Gastroesophageal sphincter (tissue), 4 donors: ENCODE results near the gene LRRFIP1. TPM values are rescaled to one million over a fixed set of nuclear protein-coding genes. Genes with fewer than 3 reads are reported as not detected.

Experiments used
- ATAC-seq: fragments of 150-250 bp; one replicate; pipeline ENCODE4 v1.9.1; 2016; ENCODE audit warnings: mild to moderate bottlenecking, moderate library complexity
- H3K27ac ChIP-seq, 4 donors: fragments of 200-600 bp; sonication (generic) in 3 of 4; 1 replicate in 3 of 4; 2 replicates in 1 of 4; pipeline ENCODE4 v1.5.1; 2016 to 2019
- H3K27me3 ChIP-seq: fragments of 200-600 bp; sonication (generic); one replicate; pipeline ENCODE4 v1.5.1; 2019
- H3K36me3 ChIP-seq, 2 donors: fragments of 200-600 bp; sonication (generic); one replicate each; pipeline ENCODE4 v1.5.1; 2019; ENCODE audit warnings: control low read depth in 1 of 2
- H3K4me1 ChIP-seq, 3 donors: fragments of 200-600 bp; sonication (generic); 1 replicate in 2 of 3; 2 replicates in 1 of 3; pipeline ENCODE4 v1.5.1; 2016 to 2019; ENCODE audit warnings: control low read depth in 2 of 3
- H3K4me3 ChIP-seq, 2 donors: fragments of 200-600 bp; sonication (generic); one replicate each; pipeline ENCODE4 v1.5.1; 2019; ENCODE audit warnings: mild to moderate bottlenecking in 1 of 2, moderate library complexity in 1 of 2
- H3K9me3 ChIP-seq, 3 donors: fragments of 200-600 bp; sonication (generic); one replicate each; pipeline ENCODE4 v1.5.1; 2017 to 2019; ENCODE audit warnings: control low read depth in 2 of 3
- EP300 ChIP-seq: sonication (generic); formaldehyde crosslinking; IDR thresholded peaks from one replicate; pipeline ENCODE4 v1.6.1; 2017; ENCODE audit warnings: antibody characterized with exemption, mild to moderate bottlenecking
- POLR2A ChIP-seq, 2 donors: fragments of 450-650 bp; IDR thresholded peaks; one replicate each; pipeline ENCODE4 v1.6.1; 2017; ENCODE audit warnings: antibody characterized with exemption in 2 of 2, mild to moderate bottlenecking in 2 of 2, moderate library complexity in 1 of 2
- POLR2AphosphoS5 ChIP-seq: sonication (generic); formaldehyde crosslinking; IDR thresholded peaks from one replicate; pipeline ENCODE4 v1.6.1; 2017; ENCODE audit warnings: antibody characterized with exemption
- WGBS, 2 donors: methylation state at CpG; one replicate each; pipeline ENCODE4 v1.1.5; 2018; ENCODE audit warnings: low coverage in 1 of 2; 5-methylcytosine and 5-hydroxymethylcytosine counted together
- total RNA-seq, 4 donors: library from RNA; depleted of rRNA; stranded (reverse); fragments of >200 nt; gene quantifications; one replicate each; pipeline ENCODE4 v1.1.0, GENCODE V29; 2016
- TF ChIP-seq, protein P1 (sequence below), 4 experiments: fragments of 200-600 bp in 2 of 4; fragments of 450-650 bp in 2 of 4; sonication (generic) in 1 of 4; IDR thresholded peaks; one replicate each; pipeline ENCODE4 v1.5.1; 2017 to 2019; ENCODE audit warnings: antibody characterized with exemption in 4 of 4, mild to moderate bottlenecking in 2 of 4, moderate library complexity in 2 of 4

LRRFIP1 gene
- total RNA-seq, 4 donors from 2014 or later: 164 to 225 (median 179) TPM

DNA sequence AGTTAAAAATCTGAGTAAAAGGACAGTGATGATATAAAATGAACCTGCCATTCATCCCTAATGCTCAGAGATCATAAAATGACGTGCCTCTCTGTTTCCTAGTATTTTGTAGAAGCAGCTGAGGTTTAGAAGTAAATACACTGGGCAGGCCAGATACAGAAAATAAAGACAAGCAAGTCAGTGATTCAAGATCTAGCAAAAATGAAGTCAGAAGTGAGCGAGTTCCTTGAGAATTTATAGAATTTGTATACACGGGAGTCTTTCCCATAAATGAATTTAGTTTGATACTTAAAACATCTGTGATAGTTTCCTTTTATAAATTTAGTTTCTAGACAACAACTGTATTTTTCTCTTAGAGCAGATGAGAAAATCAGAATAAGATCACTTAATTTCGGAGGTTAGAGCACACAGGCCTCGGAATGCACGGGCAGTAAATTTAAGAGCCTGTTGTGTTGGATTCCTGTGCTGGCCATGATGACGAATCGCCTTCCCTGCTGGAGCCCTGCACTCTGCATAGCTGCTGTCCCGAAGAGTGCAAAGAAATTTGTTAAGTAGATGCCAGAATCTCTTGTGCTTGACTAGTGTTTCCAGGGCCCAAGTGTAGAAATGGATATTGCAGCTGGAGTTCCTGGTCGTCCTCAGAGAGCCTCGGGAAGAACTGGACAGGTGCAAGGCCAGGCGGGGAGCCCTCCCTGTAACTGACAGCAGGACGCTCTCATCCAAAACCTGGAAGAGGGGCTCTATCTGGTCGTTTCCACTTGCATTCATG, 87.5 kb downstream of the LRRFIP1 start:
- TF ChIP-seq POLR2A (IDR thresholded peaks at IDR 0.05) (no peak), POLR2AphosphoS5 (peak; percentile 70), EP300 (no peak)
- TF ChIP-seq, protein P1, sequence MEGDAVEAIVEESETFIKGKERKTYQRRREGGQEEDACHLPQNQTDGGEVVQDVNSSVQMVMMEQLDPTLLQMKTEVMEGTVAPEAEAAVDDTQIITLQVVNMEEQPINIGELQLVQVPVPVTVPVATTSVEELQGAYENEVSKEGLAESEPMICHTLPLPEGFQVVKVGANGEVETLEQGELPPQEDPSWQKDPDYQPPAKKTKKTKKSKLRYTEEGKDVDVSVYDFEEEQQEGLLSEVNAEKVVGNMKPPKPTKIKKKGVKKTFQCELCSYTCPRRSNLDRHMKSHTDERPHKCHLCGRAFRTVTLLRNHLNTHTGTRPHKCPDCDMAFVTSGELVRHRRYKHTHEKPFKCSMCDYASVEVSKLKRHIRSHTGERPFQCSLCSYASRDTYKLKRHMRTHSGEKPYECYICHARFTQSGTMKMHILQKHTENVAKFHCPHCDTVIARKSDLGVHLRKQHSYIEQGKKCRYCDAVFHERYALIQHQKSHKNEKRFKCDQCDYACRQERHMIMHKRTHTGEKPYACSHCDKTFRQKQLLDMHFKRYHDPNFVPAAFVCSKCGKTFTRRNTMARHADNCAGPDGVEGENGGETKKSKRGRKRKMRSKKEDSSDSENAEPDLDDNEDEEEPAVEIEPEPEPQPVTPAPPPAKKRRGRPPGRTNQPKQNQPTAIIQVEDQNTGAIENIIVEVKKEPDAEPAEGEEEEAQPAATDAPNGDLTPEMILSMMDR (IDR thresholded peaks at IDR 0.05): no peak
- ATAC-seq: peak; percentile 88
- peak overlapping the region; percentile 73 to 87 (median 83) for H3K27ac ChIP-seq
- H3K27me3 ChIP-seq: no peaks in the 10 kb centered on the region
- no peaks in the 10 kb centered on the region for H3K9me3 ChIP-seq
- peaks cover 11 to 83% (median 16%) of the 10 kb centered on the region in 3 donors for H3K4me1 ChIP-seq
- H3K4me3 ChIP-seq: peak overlapping the region in 1 of 2 donors; percentile 27
- 24 to 42% methylated on average over 8 to 13 of the region's 14 CpGs for WGBS, 2 donors
- peaks cover 0 to 26% of the 10 kb centered on the region in 2 donors for H3K36me3 ChIP-seq

DNA sequence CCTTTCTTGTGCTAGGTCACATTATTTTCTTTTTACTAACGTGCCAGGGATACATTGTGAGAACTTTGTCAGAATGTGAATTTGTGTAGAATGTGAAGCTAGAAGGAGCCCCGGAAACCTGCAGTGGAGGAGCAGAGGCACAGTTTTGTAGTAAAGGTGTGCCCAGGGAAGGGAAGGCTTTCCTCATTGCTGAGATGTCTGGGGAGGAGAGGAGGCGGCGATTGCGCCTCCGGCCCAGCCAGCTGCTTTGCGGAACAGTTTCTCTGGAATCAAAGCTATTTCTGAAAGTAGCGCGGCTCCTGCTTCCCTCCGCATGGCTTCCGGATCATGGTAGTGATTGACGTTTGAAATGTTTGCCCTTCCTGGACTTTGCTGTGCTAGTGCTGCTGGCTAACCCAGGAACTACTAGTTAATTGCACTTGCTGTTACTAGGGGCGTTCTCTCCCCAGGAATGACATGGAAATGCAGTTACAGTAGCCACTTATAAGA, 88.1 kb downstream of the LRRFIP1 start:
- TF ChIP-seq POLR2A (IDR thresholded peaks at IDR 0.05): no peak
- TF ChIP-seq EP300: no peak
- no peak for TF ChIP-seq POLR2AphosphoS5
- TF ChIP-seq, protein P1 (IDR thresholded peaks at IDR 0.05): no peak
- peaks cover 11 to 83% (median 16%) of the 10 kb centered on the region in 3 donors for H3K4me1 ChIP-seq
- peaks cover 0 to 22% of the 10 kb centered on the region in 2 donors for H3K36me3 ChIP-seq
- no peaks in the 10 kb centered on the region for H3K27me3 ChIP-seq
- peak overlapping the region in 1 of 2 donors; percentile 27 for H3K4me3 ChIP-seq
- peak overlapping the region; percentile 70 to 87 (median 83) for H3K27ac ChIP-seq
- no peak for ATAC-seq
- 45 to 50% methylated on average over 1 to 6 of the region's 13 CpGs for WGBS, 2 donors
- no peaks in the 10 kb centered on the region for H3K9me3 ChIP-seq

DNA sequence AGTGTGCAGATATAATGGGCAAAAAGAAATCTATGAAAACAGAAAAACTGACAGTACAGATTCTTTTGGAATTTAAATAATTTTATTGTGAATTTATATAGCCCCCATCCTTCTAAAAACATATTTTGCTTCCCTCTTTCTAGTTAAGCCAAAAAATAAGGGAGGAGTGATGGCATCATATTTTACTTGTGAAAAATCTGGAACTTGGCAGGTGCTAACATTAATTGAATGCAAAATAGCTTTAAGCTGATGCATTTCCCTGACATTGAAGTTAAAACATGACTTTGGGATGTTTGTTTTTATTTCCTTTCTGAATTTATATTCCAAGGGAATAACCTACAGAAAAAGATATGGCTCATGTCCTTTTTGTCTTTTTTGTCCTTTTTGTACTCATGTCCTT, 88.6 kb downstream of the LRRFIP1 start:
- H3K9me3 ChIP-seq: no peaks in the 10 kb centered on the region
- ATAC-seq: no peak
- peaks cover 11 to 86% (median 16%) of the 10 kb centered on the region in 3 donors for H3K4me1 ChIP-seq
- H3K36me3 ChIP-seq: peaks cover 0 to 18% of the 10 kb centered on the region in 2 donors
- no peak for TF ChIP-seq EP300
- no peak for TF ChIP-seq POLR2A (IDR thresholded peaks at IDR 0.05)
- no peak for TF ChIP-seq POLR2AphosphoS5
- TF ChIP-seq, protein P1 (IDR thresholded peaks at IDR 0.05): no peak
- no peaks in the 10 kb centered on the region for H3K27me3 ChIP-seq
- no peak overlapping the region for H3K4me3 ChIP-seq
- H3K27ac ChIP-seq: peak overlapping the region; percentile 70 to 87 (median 83)

DNA sequence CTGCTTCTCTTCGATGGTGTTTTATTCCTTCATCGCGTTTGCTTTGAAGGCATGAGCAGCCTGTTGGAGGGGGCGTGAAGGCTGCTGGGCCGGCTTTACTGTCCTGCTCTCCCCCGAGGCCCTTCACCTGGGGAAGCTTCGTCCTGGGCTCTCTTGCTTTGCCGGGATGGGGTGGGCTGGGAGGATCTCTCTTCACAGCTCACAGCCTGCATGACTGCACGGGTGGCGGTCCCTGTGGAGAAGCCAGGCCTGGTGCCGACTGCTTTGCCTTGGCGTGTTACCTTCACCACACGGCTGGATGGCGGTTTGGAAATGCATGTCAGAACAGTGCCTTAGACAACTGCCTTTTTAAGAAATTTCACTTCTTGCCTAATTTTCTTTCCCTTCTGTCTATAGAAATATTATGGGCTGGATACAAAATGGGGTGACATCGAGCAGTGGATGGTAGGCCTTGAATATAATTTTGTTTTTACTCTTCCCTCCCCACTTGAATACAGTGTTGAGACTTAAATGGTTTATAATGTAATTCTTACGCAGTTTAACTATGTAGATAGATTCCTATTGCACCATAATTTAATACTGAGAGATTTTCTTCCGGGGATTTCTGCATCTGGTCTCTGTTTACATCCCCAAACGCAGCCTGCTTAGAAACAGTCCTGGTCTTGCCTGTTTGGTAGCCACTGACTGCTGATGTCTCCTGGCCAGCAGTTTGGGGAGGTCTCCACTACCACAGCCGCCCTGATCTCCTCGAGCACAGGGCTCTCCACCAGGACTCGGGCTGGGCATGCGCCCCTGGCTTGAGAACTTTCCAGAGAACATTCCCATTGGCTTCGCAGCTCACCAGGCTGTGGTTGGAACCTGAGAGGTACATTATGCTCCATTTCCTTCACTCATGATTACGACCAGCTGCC, 90.2 kb downstream of the LRRFIP1 start:
- Histone ChIP-seq H3K27ac (peak overlapping the region in 3 of 4 donors; percentile 59 to 85 (median 81)), H3K4me3 (no peak overlapping the region), H3K4me1 (peaks cover 11 to 88% (median 16%) of the 10 kb centered on the region in 3 donors), H3K27me3 (no peaks in the 10 kb centered on the region), H3K36me3 (peaks cover 0 to 11% of the 10 kb centered on the region in 2 donors), H3K9me3 (no peaks in the 10 kb centered on the region)
- TF ChIP-seq POLR2A (IDR thresholded peaks at IDR 0.05) (no peak), EP300 (no peak)
- WGBS, 2 donors: 91 to 93% methylated on average over 12 to 16 of the region's 24 CpGs
- no peak for ATAC-seq

DNA sequence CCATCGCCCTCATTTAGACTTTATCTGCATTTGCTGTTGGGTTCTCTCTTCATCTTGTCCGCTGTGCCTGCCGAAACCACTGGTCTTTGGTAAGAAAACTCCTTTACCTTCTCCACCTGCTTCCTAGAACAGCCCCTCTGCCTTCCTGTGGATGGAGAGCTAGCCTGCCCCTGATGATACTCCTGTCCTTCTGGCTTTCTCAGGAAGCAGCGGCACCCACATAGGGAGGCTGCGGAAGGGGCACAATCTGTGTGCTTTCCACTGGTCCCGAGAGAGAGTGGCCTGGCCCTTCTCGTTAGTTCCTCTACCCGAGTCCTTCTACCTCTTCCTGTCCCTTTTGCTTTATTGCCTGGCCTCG, 90.9 kb downstream of the LRRFIP1 start:
- Histone ChIP-seq H3K36me3 (peaks cover 0 to 11% of the 10 kb centered on the region in 2 donors), H3K27ac (peak overlapping the region in 3 of 4 donors; percentile 59 to 85 (median 81)), H3K9me3 (no peaks in the 10 kb centered on the region), H3K27me3 (no peaks in the 10 kb centered on the region), H3K4me3 (no peak overlapping the region), H3K4me1 (peaks cover 11 to 88% (median 16%) of the 10 kb centered on the region in 3 donors)
- no peak for ATAC-seq
- WGBS, 2 donors: 81 to 85% methylated on average over 7 to 9 of the region's 9 CpGs
- TF ChIP-seq POLR2AphosphoS5 (no peak), POLR2A (IDR thresholded peaks at IDR 0.05) (no peak), EP300 (no peak)
- TF ChIP-seq, protein P1 (IDR thresholded peaks at IDR 0.05): no peak
